Lower lobe of right lung (tissue), 2 donors: ENCODE data around the gene RALB. TPM values are rescaled to one million over a fixed set of nuclear protein-coding genes. Genes with fewer than 3 reads are reported as not detected.

Source experiments
- ATAC-seq, 2 donors: fragments of 200-7000 bp; cut with Tn5 transposase; one replicate each; pipeline ENCODE4 v1.9.1; 2020 to 2022; ENCODE audit warnings: mild to moderate bottlenecking in 2 of 2, moderate library complexity in 2 of 2
- DNase-seq: peaks from one replicate; pipeline ENCODE4 v3.0.0-alpha.2; 2020
- H3K27ac ChIP-seq: fragments of 200-600 bp; one replicate; pipeline ENCODE4 v1.8.0; 2022
- H3K27me3 ChIP-seq: fragments of 200-600 bp; one replicate; pipeline ENCODE4 v1.8.0; 2022; ENCODE audit warnings: low read depth
- H3K36me3 ChIP-seq: fragments of 200-600 bp; one replicate; pipeline ENCODE4 v1.8.0; 2022; ENCODE audit warnings: mild to moderate bottlenecking
- H3K4me1 ChIP-seq: fragments of 200-600 bp; one replicate; pipeline ENCODE4 v1.8.0; 2022
- H3K4me3 ChIP-seq: fragments of 200-600 bp; one replicate; pipeline ENCODE4 v1.8.0; 2022; ENCODE audit warnings: mild to moderate bottlenecking
- H3K9me3 ChIP-seq: fragments of 200-600 bp; one replicate; pipeline ENCODE4 v1.8.0; 2022
- CTCF ChIP-seq: fragments of 200-600 bp; IDR thresholded peaks from one replicate; pipeline ENCODE4 v1.8.0; 2022; ENCODE audit warnings: antibody characterized with exemption, mild to moderate bottlenecking
- intact Hi-C: fragments of 100-400 bp; cut with DNase I; formaldehyde crosslinking; loops from one replicate; pipeline ENCODE4 v1.11.0; 2022
- total RNA-seq: library from RNA; stranded (reverse); fragmentation: NEBNext Ultra II Directional; extraction: Animal tissue kit (Norgen Biotek cat#: 25700); gene quantifications from one replicate; pipeline ENCODE4 v1.2.1, GENCODE V29; 2021
- donor health status: DM: no; HTN: yes; CAD: no; lungs with severe emphysema.

RALB gene
- total RNA-seq, 1 donor from 2014 or later: 65.8 TPM

GRCh38 chr2:120260736-120261135, 8.1 kb downstream of the RALB start:
- intact Hi-C loops: no loop called here
- Histone ChIP-seq H3K36me3 (no peaks in the 10 kb centered on the region), H3K9me3 (no peaks in the 10 kb centered on the region), H3K4me3 (no peak overlapping the region), H3K27ac (no peak overlapping the region), H3K27me3 (no peaks in the 10 kb centered on the region), H3K4me1 (peaks cover 70% of the 10 kb centered on the region)
- TF ChIP-seq CTCF: no peak
- DNase-seq (no peak), ATAC-seq (no peak)

GRCh38 chr2:120261387-120262006, 8.8 kb downstream of the RALB start:
- H3K4me1 ChIP-seq: peaks cover 67% of the 10 kb centered on the region
- ATAC-seq (no peak), DNase-seq (no peak)
- no peaks in the 10 kb centered on the region for H3K27me3 ChIP-seq
- H3K9me3 ChIP-seq: no peaks in the 10 kb centered on the region
- intact Hi-C loops: no loop called here
- no peak for TF ChIP-seq CTCF
- H3K27ac ChIP-seq: no peak overlapping the region
- H3K4me3 ChIP-seq: no peak overlapping the region
- no peaks in the 10 kb centered on the region for H3K36me3 ChIP-seq

GRCh38 chr2:120262150-120262549, 9.5 kb downstream of the RALB start:
- TF ChIP-seq CTCF: no peak
- no peak for ATAC-seq
- Histone ChIP-seq H3K4me1 (peaks cover 60% of the 10 kb centered on the region), H3K4me3 (no peak overlapping the region), H3K9me3 (no peaks in the 10 kb centered on the region), H3K27ac (no peak overlapping the region), H3K27me3 (no peaks in the 10 kb centered on the region), H3K36me3 (no peaks in the 10 kb centered on the region)
- intact Hi-C loops: no loop called here
- no peak for DNase-seq

GRCh38 chr2:120262761-120263428, 10.2 kb downstream of the RALB start:
- H3K9me3 ChIP-seq: no peaks in the 10 kb centered on the region
- H3K4me3 ChIP-seq: no peak overlapping the region
- ATAC-seq (peak; percentile 64 to 76), DNase-seq (no peak)
- no peak for TF ChIP-seq CTCF
- H3K27me3 ChIP-seq: no peaks in the 10 kb centered on the region
- H3K27ac ChIP-seq: no peak overlapping the region
- intact Hi-C loops: no loop called here
- peaks cover 53% of the 10 kb centered on the region for H3K4me1 ChIP-seq
- H3K36me3 ChIP-seq: no peaks in the 10 kb centered on the region

GRCh38 chr2:120265006-120265405, 12.4 kb downstream of the RALB start:
- Histone ChIP-seq H3K4me3 (no peak overlapping the region), H3K36me3 (no peaks in the 10 kb centered on the region), H3K27me3 (no peaks in the 10 kb centered on the region), H3K9me3 (no peaks in the 10 kb centered on the region), H3K27ac (no peak overlapping the region), H3K4me1 (peaks cover 51% of the 10 kb centered on the region)
- no peak for DNase-seq
- peak; percentile 61 to 64 for ATAC-seq
- TF ChIP-seq CTCF: no peak
- intact Hi-C loops: no loop called here
